Suppressor macrophage treated with lipopolysaccharide for 4 hours (primary cell): ENCODE data around the gene ANKS1B.
"Not testable (repeated sequence)": the region's sequence is repeated elsewhere in the genome, so short reads cannot be mapped to it uniquely, and the experiment has no call there.

ENCODE experiments used
- DNase-seq: peaks from one replicate; pipeline ENCODE4 v3.0.0-alpha.2; 2020

ANKS1B gene

GRCh38 chr12:98983647-98984046 is 1001.1 kb downstream of the ANKS1B start:
- no peak for DNase-seq

DNA sequence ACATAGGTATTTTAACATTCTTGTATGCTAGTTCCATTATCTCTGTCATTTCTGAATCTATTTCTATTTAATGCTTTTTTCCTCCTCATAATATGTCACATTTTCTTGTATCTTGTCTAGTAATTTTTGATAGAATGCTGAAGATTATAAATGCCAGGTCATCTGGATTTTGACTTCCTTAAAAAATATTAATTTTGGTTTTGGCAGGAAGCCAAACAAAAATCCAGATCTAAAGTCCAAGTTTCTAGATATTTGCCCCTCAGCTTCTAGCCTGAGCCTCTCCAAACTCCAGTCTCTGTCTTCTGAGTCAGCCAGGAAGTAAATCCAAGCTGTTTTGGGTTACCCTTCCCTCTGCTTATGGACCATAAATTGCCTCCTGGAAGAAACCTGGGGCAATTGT is 1004.2 kb downstream of the ANKS1B start:
- DNase-seq, result no peak

- no peak for DNase-seq
Observed at GRCh38 chr12:98977186-98977585, 1007.5 kb downstream of the ANKS1B start.

- no peak for DNase-seq
Observed at GRCh38 chr12:98974767-98975381, 1009.9 kb downstream of the ANKS1B start.

- no peak for DNase-seq
Observed at GRCh38 chr12:98973395-98973794, 1011.3 kb downstream of the ANKS1B start.

GRCh38 chr12:98970950-98971349 is 1013.8 kb downstream of the ANKS1B start:
- no peak for DNase-seq

DNA sequence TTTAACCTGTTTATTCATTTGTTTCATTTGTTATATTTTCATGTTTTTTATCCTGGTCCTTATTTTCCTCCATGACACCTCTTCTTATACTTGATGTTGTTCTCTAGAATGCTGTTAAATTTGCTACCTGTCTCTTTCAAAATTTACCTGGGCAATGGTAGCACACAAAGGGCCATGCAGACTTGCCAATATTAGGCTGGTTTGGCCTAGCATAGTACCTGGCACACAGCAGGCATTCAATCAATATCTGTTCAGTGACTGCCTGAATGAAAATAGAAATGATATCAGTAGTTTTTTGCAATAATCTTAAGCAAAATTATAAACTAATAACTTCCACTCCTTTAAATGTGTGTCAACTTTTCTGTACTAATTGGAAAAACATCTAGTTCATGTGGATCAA is 1014.5 kb downstream of the ANKS1B start:
- no peak for DNase-seq

- no peak for DNase-seq
Observed at GRCh38 chr12:98968896-98969295, 1015.8 kb downstream of the ANKS1B start.

- not testable (repeated sequence) for DNase-seq
Observed at GRCh38 chr12:98957135-98957534, 1027.6 kb downstream of the ANKS1B start.

- no peak for DNase-seq
Observed at GRCh38 chr12:98955284-98955683, 1029.5 kb downstream of the ANKS1B start.

GRCh38 chr12:98954506-98954905 is 1030.2 kb downstream of the ANKS1B start:
- DNase-seq, result no peak

DNA sequence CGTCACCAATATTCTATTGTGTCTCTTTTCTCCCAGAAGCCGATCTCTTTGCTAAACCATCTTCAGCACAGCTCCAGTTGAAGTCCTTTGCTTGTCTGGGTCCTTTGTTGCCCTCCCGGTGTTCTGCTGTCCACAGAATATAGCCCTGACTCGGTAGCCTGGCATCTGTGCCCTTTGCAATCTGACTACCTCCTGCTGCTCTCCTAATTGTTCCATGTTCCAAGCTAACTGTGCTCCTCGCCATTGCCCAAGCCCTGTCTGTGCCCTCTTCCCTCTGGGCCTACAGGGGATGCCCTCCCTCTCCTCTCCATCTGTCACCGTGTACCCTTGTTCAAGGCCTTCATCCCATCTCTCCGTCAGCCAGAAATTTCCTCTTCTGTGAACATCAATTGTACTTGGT is 1033.3 kb downstream of the ANKS1B start:
- DNase-seq, result no peak

- DNase-seq, result no peak
Observed at GRCh38 chr12:98948343-98948949, 1036.3 kb downstream of the ANKS1B start.

DNA sequence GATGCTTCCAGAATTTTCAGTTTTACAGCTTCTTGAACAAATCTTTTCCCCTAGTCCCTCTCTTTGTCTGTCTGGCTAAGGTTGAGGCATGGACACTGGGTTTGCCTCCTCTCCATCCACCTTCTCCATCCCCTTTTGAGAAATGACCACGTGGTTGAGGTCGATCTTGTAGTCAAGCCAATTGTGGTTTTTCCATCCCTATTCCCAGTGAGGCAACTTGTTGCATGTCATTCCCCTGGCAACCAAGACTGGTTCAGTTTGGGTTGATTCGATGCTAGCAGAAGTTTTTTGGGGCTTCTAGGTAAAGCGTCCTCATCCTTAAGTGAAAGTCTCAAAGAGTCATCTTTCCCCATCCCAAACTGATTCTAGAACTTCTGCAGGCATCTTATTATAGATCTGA is 1038.9 kb downstream of the ANKS1B start:
- no peak for DNase-seq

DNA sequence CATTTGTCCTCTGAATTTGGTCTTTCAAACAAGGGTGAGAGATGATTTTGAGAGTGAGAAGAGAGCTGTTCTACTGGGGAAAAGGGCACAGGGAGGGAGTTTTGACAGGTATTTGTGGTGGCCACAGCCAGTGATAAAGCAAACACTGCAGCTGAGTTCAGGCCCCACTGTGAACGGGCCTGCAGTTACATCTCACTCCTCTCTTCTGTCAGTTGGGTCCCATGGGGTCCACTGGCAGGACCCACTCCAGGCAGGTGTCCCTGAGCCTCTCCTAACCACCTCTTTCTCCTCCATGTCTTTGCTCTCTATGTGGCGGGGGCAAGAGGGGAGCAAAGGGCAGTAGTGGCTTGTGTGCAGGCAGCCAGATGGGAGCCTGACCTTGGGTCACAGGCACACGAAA is 1044.8 kb downstream of the ANKS1B start:
- no peak for DNase-seq

GRCh38 chr12:98939350-98939749 is 1045.4 kb downstream of the ANKS1B start:
- no peak for DNase-seq

DNA sequence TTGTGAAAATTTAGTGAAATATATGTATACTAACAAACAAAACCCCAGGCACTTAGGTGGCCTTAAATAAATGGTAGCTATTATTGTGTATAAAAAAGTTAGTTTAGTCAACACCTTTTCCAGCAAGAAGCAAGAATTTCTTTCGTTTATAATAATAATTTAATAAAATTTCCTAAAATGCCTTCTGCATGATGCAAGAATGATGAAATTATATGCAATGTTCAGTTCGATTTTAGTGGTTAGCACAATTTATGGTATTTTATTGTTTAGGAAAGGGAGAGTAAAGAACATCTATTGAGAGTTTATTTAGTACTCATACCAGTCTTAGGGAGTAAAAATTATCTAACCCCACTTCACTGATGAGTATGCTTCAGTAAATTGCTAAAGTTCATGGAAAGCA is 1048.9 kb downstream of the ANKS1B start:
- DNase-seq, result no peak

DNA sequence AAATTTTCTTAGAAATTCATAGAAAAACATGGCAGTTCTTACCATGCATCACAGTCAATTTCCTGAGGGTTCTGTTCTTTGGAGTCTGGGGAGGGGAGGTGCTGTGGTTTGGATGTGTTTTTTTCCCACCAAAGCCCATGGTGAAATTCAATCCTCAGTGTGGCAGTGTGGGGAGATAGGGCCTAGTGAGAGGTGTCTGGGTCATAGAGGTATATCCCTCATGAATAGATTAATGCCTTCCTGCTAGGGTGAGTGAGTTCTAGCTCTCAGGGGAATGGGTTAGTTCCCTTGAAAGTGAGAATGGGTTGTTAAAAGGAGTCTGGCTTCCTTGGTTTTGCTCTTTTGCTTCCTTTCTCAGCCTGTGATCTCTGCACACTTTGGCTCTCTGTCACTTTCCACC is 1061.9 kb downstream of the ANKS1B start:
- DNase-seq, result no peak

DNA sequence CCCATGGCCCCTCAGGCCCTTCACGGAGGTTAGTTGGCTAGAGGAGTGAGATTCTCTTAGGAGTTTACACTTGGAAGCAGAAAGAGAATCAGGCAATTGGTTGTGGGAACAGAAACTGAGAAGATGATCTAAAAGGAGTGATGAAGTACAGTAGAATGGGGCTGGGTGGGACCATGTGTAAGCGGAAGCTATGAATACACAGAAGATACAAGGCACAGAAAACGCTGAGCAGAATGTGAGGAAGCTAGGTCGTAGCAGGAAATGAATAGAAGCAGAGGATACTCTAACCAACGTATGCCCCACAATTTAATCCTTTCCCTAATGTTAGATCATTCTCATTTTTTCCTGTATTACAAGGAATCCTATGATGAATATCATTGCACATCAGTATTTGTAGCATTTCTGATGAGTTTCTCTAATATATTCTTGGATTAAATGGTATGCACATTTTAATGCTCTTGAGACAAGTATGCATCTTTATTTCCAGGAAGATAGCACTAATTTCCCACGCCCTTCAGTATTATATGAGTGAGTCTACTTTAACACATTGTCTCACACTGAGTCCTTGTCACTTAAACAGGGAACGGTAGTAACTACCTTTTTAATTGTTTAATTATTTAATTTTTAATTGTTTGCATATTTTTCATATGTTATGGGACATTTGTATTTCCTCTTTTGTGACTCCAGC is 1066.4 kb downstream of the ANKS1B start:
- no peak for DNase-seq

GRCh38 chr12:98916106-98916505 is 1068.6 kb downstream of the ANKS1B start:
- no peak for DNase-seq

GRCh38 chr12:98912401-98912974 is 1072.2 kb downstream of the ANKS1B start:
- DNase-seq, result no peak

DNA sequence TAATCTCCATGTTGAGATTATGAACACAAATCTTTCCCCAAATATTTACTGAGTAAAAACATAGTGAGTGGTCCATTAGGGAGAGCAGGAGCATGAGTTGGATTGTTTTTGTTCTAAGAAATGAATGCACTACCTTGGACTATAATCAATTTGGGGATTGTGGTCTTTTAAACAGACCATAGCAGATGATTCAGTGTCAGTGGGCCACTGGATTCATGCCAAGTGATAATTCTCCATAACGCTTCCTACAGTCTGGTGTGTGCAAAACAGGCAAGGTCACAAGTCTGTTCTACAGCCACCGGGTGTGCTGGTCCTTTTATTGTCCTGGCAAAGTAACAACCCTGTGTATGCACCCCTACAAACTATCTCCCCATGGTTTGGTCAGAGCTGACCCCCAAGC is 1073.3 kb downstream of the ANKS1B start:
- no peak for DNase-seq

- DNase-seq, result no peak
Observed at GRCh38 chr12:98909746-98910145, 1075.0 kb downstream of the ANKS1B start.

DNA sequence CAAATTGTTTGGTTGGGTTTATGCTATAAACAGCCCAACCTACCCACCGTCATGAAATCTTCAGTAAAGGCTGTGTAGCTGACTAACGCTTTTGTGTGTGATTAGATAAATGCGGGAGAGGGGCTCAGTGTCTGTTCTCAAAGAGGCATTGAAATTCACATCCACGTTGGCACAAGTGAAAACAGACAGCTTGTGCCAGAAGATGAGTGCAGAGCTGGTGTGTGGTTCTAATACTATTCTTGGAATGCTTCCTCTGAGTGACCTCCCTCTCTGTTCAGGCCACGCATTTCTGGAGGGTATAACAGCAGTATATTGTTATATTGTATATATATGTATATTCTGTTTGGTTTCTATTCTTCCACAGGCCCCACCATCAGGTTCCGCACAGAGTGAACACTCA is 1075.9 kb downstream of the ANKS1B start:
- DNase-seq, result no peak
